GM18873 (cell line): ENCODE data around the gene TATDN2.

Experiments used
- ATAC-seq: cut with Tn5 transposase; IDR thresholded peaks from one replicate; pipeline ENCODE4 v1.9.1; 2021; ENCODE audit warnings: mild to moderate bottlenecking, moderate library complexity, moderate number of reproducible peaks; ENCODE audit not compliant: unreplicated experiment, low FRiP score

Gene TATDN2, protein sequence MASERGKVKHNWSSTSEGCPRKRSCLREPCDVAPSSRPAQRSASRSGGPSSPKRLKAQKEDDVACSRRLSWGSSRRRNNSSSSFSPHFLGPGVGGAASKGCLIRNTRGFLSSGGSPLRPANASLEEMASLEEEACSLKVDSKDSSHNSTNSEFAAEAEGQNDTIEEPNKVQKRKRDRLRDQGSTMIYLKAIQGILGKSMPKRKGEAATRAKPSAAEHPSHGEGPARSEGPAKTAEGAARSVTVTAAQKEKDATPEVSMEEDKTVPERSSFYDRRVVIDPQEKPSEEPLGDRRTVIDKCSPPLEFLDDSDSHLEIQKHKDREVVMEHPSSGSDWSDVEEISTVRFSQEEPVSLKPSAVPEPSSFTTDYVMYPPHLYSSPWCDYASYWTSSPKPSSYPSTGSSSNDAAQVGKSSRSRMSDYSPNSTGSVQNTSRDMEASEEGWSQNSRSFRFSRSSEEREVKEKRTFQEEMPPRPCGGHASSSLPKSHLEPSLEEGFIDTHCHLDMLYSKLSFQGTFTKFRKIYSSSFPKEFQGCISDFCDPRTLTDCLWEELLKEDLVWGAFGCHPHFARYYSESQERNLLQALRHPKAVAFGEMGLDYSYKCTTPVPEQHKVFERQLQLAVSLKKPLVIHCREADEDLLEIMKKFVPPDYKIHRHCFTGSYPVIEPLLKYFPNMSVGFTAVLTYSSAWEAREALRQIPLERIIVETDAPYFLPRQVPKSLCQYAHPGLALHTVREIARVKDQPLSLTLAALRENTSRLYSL

DNA sequence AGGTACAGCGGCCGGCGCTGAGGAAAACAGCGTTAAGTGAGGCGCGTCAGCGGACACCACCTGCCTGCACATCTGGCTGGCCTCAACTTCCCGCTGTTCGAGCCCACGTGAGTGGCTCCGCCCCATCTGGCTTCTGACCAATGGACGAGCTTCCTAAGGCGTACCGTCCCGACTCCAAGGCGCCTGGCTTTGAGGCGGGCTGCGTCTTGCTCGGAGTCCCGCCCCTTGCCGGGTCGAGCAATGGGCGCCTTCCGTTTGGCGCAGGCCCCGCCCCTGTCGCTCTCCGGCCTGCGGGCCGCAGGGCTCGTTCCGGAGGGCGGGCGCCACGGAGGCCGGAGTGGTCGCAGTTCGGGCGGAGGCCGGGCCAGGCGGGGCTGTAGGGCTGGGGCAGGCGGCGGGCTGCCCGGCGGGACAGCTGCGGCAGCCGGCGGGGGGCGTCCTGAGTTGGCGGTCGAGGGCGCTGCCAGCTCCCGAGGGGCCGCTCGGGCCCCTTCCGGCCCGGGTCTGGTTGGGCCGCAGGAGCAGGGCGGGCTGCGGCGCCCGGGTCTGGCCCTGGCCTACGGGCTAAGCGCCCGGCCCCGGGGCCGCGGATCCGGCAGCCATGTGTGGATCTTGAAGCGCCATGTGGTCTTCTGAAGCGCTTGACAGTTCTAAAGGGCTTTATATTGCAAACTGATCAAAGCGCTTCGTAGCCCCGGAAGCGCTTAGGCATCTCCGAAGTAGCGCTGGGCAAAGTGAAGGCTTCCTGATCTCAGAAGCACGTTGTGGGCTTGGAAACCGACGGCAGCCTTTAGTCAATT is at the start of gene TATDN2:
Gene TATDN2, plus strand, starts transcription at position 276 of the 800 bp plus-strand sequence. CDS start 742 bp downstream, outside the sequence.
- ATAC-seq = peak; percentile 96

DNA sequence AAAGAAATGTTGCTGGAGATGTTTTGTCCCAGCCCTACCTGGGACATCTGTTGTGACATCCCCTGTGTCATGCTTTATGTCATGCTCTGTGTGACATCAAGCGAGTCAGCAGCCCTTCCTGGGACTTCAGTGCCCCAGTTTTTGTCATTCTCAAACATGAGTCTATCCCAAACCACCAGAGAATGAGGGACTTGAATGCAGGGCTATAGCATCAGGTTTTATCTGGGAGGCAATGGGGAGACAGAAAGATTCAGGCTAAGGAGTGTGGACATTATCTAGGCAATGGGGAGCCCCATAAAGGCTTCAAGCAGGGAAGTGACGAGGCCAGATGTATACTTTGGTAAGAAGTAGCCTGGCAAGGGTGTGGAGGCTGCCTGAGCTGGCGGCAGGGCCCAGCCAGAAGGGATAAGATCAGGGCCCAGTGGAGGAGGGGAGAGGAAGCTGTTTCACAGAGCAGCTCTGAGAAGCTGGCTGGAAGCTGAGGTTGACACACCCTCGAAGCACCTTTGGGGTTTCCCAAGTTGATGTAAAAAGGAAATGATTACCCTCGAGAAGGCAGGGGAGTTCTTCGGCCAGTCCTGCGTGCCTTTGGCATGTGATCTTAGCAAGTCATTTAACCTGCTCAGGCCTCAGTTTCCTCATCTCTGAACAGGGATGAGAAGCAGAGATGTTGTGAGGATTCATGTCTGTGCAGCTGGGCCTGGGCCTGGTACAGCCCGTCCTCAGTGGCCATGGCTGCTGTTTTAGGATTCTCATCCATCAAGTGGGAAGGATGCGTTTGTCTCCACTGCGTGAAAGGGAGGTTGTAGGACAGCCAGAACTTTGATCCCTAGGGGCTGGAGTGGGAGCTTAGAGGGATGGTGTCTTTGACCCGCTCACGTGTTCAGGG is 49.3 kb upstream of the TATDN2 start:
- peak; percentile 74 for ATAC-seq

- ATAC-seq = no peak
Observed at GRCh38 chr3:10204921-10205320, 43.3 kb upstream of the TATDN2 start.

GRCh38 chr3:10205451-10206165 is 42.7 kb upstream of the TATDN2 start:
- no peak for ATAC-seq

- no peak for ATAC-seq
Observed at GRCh38 chr3:10206166-10206511, 42.1 kb upstream of the TATDN2 start.

DNA sequence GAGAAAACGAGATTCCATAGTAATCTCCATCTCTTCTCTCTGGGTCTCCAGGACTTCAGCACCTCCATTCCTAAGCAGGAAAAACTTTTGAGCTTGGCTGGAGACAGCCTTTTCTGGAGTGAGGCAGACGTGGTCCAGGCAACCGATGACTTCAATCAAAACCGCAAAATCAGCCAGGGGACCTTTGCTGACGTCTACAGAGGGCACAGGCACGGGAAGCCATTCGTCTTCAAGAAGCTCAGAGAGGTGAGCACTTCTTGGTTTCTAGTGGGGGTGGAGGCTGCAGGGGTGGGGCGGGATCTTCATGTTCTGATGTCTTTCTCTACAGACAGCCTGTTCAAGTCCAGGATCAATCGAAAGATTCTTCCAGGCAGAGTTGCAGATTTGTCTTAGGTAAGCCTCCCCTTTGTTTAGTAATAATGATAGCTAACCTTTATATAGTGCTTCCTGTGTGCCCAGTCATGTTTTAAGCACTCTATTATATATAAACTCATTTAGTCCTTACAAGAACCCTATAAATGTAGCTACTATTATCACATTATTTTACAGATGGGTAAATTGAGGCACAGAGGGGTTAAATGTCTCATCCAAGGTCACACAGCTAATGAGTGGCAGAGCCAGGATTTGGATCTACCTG is 35.0 kb upstream of the TATDN2 start:
- no peak for ATAC-seq

- no peak for ATAC-seq
Observed at GRCh38 chr3:10215578-10216368, 32.5 kb upstream of the TATDN2 start.

DNA sequence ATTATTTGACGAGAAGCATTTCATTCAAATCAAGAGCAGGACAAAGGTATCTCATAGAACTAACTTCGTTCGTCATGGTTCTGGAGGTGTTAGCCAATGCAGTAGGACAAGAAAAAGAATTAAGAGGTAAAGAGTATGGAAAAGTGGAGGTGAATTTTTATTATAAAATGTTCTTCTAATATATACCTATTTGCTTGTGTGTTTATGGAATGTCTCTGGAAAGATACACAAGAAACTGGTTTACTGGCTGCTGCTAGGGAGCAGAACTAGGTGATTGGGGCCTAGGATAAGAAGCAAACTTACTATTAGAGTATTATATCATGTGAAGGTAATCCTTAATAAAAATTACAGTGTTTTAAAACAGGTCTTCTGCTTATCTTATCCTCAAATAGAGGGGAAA is 30.9 kb upstream of the TATDN2 start:
- ATAC-seq = no peak

- no peak for ATAC-seq
Observed at GRCh38 chr3:10219737-10220136, 28.5 kb upstream of the TATDN2 start.

- ATAC-seq = peak; percentile 71
Observed at GRCh38 chr3:10223676-10224639, 24.3 kb upstream of the TATDN2 start.

GRCh38 chr3:10224794-10225665 is 23.2 kb upstream of the TATDN2 start:
- ATAC-seq = no peak

- no peak for ATAC-seq
Observed at GRCh38 chr3:10226293-10226692, 22.0 kb upstream of the TATDN2 start.

- ATAC-seq = no peak
Observed at GRCh38 chr3:10228248-10228950, 19.9 kb upstream of the TATDN2 start.

GRCh38 chr3:10229576-10229975 is 18.7 kb upstream of the TATDN2 start:
- no peak for ATAC-seq

GRCh38 chr3:10232137-10232536 is 16.1 kb upstream of the TATDN2 start:
- no peak for ATAC-seq
